ENCODE results near the gene OR6B2. TPM values are rescaled to one million over a fixed set of nuclear protein-coding genes. Genes with fewer than 3 reads are reported as not detected.

The OR6B2 gene
- total RNA-seq, 1 experiment from 2014 or later = not detected

GRCh38 chr2:239997686-239998409 lies 32.4 kb downstream of the OR6B2 start:
- peaks cover 27% of the 10 kb centered on the region for H3K36me3 Mint-ChIP-seq (ENCODE audit: insufficient read depth, unreplicated experiment)
- intact Hi-C loops (cut with micrococcal nuclease; ENCODE audit: unreplicated experiment) = no loop called here
- TF ChIP-seq, protein P1, sequence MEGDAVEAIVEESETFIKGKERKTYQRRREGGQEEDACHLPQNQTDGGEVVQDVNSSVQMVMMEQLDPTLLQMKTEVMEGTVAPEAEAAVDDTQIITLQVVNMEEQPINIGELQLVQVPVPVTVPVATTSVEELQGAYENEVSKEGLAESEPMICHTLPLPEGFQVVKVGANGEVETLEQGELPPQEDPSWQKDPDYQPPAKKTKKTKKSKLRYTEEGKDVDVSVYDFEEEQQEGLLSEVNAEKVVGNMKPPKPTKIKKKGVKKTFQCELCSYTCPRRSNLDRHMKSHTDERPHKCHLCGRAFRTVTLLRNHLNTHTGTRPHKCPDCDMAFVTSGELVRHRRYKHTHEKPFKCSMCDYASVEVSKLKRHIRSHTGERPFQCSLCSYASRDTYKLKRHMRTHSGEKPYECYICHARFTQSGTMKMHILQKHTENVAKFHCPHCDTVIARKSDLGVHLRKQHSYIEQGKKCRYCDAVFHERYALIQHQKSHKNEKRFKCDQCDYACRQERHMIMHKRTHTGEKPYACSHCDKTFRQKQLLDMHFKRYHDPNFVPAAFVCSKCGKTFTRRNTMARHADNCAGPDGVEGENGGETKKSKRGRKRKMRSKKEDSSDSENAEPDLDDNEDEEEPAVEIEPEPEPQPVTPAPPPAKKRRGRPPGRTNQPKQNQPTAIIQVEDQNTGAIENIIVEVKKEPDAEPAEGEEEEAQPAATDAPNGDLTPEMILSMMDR (IDR thresholded peaks at IDR 0.05; ENCODE audit: unreplicated experiment) = no peak
- H3K27ac Mint-ChIP-seq (ENCODE audit: unreplicated experiment) = no peak overlapping the region
- no TSS peak for BruUV-seq (replicated peaks)
- CTCF ChIA-PET = interaction anchor here (0.5 kb wide), 1 partner anchor 696 kb away, joined by 5 read pairs; no protein-coding TSS in a partner anchor
- H3K4me1 Mint-ChIP-seq (ENCODE audit: low read depth, unreplicated experiment) = no peaks in the 10 kb centered on the region
- H3K27me3 Mint-ChIP-seq (ENCODE audit: unreplicated experiment) = no peaks in the 10 kb centered on the region
- H3K9me3 Mint-ChIP-seq (ENCODE audit: low read depth, unreplicated experiment) = no peaks in the 10 kb centered on the region
- DNase-seq = no peak
- no peak overlapping the region for H3K4me3 Mint-ChIP-seq (ENCODE audit: low read depth, unreplicated experiment)

- H3K36me3 Mint-ChIP-seq (ENCODE audit: insufficient read depth, unreplicated experiment) = peaks cover 27% of the 10 kb centered on the region
- H3K4me1 Mint-ChIP-seq (ENCODE audit: low read depth, unreplicated experiment) = no peaks in the 10 kb centered on the region
- H3K27ac Mint-ChIP-seq (ENCODE audit: unreplicated experiment) = no peak overlapping the region
- no peak for DNase-seq
- no peaks in the 10 kb centered on the region for H3K9me3 Mint-ChIP-seq (ENCODE audit: low read depth, unreplicated experiment)
- intact Hi-C loops (cut with micrococcal nuclease; ENCODE audit: unreplicated experiment) = no loop called here
- CTCF ChIA-PET = no interaction called here
- no peak overlapping the region for H3K4me3 Mint-ChIP-seq (ENCODE audit: low read depth, unreplicated experiment)
- no peaks in the 10 kb centered on the region for H3K27me3 Mint-ChIP-seq (ENCODE audit: unreplicated experiment)
- no TSS peak for BruUV-seq (replicated peaks)
- TF ChIP-seq, protein P1 (IDR thresholded peaks at IDR 0.05; ENCODE audit: unreplicated experiment) = no peak
These were observed 36.1 kb downstream of the OR6B2 start for GRCh38 chr2:239994086-239994485.

DNA sequence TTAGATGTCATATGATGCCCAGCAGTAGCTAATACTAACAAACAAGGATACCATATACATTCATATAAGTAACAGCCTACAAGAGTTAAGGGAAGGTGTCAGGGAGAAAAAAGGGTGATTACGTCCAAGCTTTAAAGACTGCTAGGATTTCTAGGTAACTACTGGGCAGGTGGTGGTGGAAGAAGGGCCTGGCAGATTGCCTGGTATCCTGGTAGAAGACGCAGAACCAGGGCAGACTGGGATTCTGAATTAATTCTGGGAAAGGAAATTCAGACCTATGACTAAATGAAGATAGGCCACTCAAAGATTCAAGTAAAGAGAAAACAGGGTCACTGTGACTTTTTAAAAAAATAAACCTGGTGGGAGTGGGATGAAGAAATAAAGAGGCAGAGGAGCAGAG lies 36.9 kb downstream of the OR6B2 start:
- no TSS peak for BruUV-seq (replicated peaks)
- no peak overlapping the region for H3K27ac Mint-ChIP-seq (ENCODE audit: unreplicated experiment)
- no peaks in the 10 kb centered on the region for H3K9me3 Mint-ChIP-seq (ENCODE audit: low read depth, unreplicated experiment)
- intact Hi-C loops (cut with micrococcal nuclease; ENCODE audit: unreplicated experiment) = no loop called here
- H3K27me3 Mint-ChIP-seq (ENCODE audit: unreplicated experiment) = no peaks in the 10 kb centered on the region
- CTCF ChIA-PET = no interaction called here
- no peak for DNase-seq
- H3K4me3 Mint-ChIP-seq (ENCODE audit: low read depth, unreplicated experiment) = no peak overlapping the region
- peaks cover 25% of the 10 kb centered on the region for H3K36me3 Mint-ChIP-seq (ENCODE audit: insufficient read depth, unreplicated experiment)
- TF ChIP-seq, protein P1 (IDR thresholded peaks at IDR 0.05; ENCODE audit: unreplicated experiment) = no peak
- no peaks in the 10 kb centered on the region for H3K4me1 Mint-ChIP-seq (ENCODE audit: low read depth, unreplicated experiment)

DNA sequence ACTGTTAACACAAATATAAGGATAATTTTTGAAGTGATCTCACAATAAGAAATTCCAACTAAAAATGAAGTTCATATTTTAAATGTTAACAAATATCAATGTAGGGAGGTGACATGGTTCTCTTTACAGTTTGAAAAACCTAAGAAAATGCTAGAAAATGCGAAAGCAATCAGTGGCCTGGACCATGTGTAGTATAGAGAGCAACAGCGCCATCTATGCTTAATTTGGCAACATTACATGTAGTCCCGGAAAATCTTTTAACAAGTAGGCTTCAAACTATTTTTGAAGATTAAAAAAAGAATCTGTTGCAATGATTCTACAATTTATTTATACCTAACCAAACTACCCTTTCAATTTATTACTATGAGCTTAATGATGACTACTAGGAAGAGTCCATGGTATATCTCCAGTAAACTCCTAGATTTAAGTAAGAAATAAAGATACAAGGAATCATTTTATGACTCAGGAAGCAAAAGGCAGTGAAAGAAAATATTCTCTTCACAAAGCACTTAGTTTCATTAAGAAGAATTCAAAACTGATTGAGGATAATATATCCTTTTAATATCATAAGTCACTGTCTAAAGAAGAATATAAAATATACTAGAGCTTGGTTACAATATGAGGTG lies 38.4 kb downstream of the OR6B2 start:
- Mint-ChIP-seq H3K27ac (ENCODE audit: unreplicated experiment) (no peak overlapping the region), H3K4me3 (ENCODE audit: low read depth, unreplicated experiment) (no peak overlapping the region), H3K36me3 (ENCODE audit: insufficient read depth, unreplicated experiment) (peaks cover 22% of the 10 kb centered on the region), H3K9me3 (ENCODE audit: low read depth, unreplicated experiment) (no peaks in the 10 kb centered on the region), H3K27me3 (ENCODE audit: unreplicated experiment) (no peaks in the 10 kb centered on the region), H3K4me1 (ENCODE audit: low read depth, unreplicated experiment) (no peaks in the 10 kb centered on the region)
- intact Hi-C loops (cut with micrococcal nuclease; ENCODE audit: unreplicated experiment) = no loop called here
- CTCF ChIA-PET = no interaction called here
- TF ChIP-seq, protein P1 (IDR thresholded peaks at IDR 0.05; ENCODE audit: unreplicated experiment) = peak; percentile 66
- DNase-seq = no peak
- no TSS peak for BruUV-seq (replicated peaks)

Measured in Calu3 (cell line).